Activated T-cell treated with anti-CD3 and anti-CD28 coated beads, Interleukin-2, amount 50 U/mL, for 1 hour (primary cell): Measurements from ENCODE around the gene EFS.

ENCODE experiments used
- DNase-seq: peaks from one replicate; pipeline ENCODE4 v3.0.0-alpha.2; 2020

Gene EFS

DNA sequence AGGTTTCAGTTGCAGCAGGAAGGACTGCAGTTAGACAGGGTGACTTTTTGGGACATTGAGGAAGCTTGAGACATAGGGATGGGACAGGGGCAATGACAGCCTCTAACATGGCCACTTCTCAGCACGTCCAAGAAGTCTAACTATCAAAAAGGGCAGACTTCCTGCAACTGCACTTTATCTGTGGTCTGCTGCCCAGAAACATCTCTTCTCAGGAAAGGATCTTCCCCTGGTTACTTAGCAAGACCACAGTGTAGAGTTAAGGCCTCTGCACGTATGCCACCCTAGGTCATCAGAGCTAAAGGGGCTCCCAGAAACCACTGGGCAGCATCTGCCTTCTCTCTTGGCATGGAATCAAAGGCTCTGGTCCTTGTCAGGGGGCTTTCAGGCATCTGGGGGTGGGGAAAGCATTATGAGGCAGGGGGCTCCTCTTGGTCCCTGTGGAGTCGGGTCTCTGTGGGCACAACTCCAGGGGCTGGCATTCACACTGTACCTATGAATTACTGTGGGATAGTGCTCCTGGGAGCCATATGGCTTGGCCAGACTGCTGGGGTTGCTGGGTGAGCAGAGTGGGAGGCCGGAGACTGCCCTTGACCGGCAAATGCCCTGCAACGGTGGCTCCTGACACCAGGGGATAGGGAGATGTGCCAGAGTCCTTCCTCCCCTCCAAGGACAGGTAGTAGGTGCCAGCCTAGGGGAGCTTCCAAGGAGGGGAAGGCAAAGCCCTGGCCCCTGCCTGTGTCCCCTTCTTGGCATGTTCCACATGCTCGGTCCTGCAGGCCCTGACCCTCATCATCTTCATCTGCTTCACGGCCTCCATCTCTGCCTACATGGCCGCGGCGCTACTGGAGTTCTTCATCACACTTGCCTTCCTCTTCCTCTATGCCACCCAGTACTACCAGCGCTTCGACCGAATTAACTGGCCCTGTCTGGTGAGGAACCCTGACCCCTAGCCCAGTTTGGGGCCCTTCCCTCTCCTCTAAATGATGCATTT, 12.9 kb upstream of the EFS start:
- DNase-seq = no peak

DNA sequence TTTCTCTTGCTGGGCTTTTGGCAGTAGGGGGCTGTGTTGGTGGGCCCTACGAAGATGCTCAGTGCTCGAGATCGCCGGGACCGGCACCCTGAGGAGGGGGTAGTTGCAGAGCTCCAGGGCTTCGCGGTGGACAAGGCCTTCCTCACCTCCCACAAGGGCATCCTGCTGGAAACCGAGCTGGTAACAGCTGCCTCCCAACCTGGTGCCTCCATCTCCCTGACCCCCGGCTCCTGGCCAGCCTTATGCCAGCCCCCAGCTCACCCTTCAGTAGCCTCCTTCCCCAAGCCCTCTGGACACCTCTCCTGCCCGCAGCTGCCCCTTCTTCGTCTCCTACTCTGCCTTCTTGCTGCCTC, 12.2 kb upstream of the EFS start:
- DNase-seq = no peak

DNA sequence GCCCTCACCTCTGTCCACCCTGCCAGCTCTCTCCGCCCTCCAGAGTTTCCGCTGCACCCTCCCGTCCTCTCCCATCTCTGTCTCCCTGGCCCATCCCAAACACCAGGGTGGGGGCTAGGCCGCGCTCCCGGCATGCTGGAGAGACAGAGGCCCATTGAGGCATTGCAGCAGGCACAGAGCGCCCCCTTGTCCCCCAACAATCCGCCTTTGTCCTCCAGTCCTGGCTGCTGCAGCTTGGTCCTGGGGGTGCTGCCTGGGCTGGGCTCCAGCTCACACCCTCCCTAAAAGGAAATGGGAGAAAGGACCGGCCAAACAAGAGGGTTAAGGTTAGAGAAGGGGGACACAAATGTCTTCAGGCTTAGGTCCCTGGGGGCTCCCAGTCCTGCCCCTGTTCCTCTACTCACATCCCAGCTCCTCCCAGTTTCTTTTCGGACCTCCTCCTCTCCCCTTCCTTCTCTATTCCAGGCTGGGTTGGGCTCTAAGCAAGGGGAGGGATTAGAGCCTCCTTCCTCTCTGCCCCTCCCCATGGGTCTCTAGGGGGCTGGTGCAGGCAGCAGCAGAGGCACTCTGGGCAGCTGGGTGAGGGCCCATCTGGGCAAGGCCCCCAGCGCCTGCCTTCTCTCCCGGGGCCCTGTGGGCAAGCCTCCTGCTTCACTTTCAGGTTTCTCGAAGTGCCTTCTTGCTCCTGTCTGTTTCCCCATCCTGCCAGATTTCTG, 11.7 kb upstream of the EFS start, which contains the start of gene CMTM5:
TSS of gene CMTM5 (plus strand) at position 565 of the 716 bp plus-strand sequence. CDS start 206 bp downstream, outside the sequence.
- no peak for DNase-seq

DNA sequence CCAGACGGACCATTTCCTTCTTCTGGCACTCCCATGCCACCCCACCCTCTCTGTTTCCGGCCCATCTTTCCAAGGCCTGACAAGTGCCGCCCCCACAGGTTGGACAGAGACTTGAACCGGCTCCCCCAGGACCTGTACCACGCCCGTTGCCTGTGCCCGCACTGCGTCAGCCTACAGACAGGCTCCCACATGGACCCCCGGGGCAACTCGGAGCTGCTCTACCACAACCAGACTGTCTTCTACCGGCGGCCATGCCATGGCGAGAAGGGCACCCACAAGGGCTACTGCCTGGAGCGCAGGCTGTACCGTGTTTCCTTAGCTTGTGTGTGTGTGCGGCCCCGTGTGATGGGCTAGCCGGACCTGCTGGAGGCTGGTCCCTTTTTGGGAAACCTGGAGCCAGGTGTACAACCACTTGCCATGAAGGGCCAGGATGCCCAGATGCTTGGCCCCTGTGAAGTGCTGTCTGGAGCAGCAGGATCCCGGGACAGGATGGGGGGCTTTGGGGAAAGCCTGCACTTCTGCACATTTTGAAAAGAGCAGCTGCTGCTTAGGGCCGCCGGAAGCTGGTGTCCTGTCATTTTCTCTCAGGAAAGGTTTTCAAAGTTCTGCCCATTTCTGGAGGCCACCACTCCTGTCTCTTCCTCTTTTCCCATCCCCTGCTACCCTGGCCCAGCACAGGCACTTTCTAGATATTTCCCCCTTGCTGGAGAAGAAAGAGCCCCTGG, 10.7 kb upstream of the EFS start:
- DNase-seq = no peak

DNA sequence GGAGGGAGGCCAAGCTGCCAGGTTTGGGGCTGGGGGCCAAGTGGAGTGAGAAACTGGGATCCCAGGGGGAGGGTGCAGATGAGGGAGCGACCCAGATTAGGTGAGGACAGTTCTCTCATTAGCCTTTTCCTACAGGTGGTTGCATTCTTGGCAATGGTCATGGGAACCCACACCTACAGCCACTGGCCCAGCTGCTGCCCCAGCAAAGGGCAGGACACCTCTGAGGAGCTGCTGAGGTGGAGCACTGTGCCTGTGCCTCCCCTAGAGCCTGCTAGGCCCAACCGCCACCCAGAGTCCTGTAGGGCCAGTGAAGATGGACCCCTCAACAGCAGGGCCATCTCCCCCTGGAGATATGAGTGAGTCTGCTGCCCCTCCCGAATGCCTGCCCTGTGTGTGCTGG, 8.1 kb upstream of the EFS start:
- DNase-seq = no peak

DNA sequence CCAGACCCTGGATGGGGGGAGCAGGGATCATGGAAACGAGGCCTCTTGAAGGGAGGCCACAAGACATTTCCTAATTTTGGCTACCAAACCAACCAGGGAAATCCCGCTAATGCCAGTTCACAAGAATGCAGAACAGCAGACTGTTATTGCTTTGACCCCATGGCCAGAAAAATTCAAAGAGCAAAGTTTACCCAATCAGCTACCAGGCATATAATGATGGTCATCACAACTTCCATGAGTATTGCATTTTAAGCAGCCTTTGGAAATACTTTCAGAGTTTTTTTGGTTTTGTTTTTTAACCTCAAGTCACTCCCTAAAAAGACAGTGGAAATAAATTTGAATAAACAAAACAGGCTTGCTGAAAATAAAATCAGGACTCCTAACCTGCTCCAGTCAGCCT, 7.5 kb upstream of the EFS start, which contains the start of gene IL25:
TSS of gene IL25 (plus strand) at position 301 of the 400 bp plus-strand sequence.
- DNase-seq = no peak

DNA sequence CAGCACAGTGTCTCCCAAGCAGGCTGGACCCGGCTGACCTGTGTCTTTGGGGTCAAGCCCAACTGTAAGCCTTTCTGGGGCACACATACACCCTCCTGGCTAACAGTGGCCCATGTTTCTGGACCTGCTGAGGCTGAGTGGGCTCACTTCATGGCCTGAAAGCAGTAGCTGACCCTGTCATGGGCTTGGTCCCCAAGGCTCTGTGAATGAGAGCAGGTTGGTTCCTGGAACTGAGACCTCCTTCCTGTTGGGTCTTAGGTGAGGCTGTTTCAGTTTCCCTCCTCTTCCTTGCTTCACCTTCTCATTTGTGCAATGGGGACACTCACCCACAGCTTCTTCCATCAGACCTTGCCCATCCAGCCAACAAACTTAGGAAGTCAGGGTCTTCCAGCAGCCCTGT, 6.9 kb upstream of the EFS start:
- no peak for DNase-seq

DNA sequence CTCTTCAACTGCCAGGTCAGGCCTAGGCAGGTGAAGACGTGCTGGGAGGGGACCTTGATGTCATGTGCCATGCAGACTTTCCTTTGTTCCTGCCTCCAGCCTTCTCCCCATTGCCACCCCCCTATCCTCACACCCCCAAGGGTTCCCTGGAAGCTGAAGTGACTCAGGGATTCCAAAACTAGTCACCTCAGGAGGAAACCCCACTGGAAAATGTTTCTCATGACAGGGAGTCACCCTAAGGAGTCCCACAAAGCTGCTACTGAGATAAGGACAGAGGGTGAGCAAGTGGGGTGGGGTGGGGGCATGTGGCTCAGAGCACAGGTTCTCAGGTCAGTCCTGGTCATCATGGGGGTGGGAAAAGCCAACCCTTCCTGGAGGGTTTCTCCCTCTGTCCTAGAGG, 5.2 kb upstream of the EFS start:
- DNase-seq = no peak

DNA sequence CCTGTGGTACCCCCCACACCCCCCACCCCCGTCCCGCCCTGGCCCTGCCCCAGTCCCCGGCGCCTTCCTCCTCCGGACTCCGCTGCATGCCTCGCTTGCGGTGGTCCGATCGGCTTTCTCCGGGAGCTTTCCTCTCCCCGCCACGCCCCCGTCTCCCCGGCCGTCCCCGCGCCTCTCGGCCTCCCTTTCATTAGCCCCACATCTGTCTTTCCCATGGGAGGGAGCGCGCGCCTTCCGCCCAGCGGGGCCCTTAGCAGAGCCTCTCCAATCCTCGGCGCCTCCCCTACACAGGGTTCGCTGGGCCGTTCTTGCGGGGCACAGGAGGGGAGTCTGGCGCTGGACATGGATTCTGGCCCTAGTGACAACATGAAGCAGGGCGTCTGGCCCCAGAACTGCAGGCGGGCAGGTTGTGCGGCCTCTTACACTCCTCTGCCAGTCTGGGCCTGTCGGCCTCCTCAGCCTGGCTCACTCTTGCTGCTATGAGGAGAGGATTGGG, 1.5 kb upstream of the EFS start:
- DNase-seq = no peak

DNA sequence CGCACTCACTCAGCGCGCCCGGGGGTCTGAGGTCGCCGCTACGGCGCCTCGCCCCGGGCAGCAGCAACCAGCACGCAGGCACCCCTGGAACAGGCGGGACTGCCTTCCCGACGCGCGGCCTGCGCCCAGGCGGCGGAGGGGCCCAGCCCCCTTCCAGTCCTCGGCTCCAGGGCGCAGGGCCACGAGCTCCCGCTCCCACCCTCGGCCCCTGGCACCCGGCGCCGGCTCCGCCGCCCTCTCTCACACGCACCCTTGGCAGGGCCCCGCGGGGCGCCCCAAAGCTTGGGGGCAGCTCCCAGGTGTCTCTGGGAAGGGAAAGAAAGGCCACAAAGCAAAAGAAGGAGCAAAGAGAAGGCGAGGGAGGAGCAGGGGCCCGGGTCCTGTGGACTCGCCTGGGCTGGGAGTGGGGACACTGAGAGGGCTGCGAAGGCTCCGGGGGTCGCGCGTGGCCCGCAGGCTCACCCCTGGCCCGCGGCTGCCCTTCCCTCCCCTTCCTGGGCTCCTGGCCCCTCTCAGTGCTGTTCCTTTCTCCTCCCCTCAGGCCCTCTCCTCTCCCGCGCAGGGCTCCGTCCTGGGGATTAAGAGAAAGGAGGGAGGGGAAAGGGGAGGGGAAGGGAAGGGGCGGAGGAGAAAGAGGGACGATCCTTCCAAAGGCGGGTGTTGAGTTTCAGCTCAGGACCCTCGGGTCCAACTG, 907 bp upstream of the EFS start:
- no peak for DNase-seq

DNA sequence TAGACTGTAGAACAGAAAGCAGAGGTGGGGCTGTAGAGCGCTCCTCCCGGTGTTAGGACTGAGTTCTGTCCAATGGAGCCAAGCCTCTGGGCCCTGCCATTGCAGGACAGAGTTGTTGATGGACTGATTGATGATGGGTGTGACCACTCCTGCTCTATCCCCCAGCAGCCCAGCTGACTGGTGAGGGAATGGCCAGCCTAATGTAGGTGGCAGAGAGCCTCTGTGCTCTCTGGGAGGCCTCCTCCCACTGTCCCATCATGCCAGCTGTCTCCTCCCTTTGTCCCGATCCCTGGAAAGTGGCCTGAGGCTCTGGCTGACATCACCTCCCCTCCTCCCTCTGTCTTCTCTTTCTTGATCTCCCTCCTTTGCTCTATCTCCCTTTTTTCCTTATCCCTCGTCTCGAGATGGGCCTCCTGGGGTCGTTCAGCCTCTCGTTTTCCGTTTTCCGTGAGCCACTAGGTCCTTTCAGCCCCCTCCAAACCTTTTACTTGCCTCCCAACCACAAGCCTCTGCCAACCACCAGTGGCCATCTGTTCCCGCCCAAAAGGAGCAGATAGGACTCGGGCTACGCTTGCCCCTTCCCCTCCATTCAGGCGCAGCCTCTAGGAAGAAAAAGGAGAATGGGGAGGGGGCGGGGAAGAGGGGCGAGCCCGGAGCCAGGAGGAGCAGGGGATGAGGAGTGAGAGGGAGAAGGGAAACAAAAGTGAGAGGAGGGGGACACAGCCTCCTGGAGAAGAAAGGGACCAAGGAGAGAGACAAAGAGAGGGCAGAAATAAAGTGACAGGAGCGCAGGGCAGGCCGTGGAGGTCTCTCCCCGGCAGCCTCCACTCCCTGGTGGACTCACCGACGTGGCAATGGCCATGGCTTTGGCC, 572 bp downstream of the EFS start:
- no peak for DNase-seq

DNA sequence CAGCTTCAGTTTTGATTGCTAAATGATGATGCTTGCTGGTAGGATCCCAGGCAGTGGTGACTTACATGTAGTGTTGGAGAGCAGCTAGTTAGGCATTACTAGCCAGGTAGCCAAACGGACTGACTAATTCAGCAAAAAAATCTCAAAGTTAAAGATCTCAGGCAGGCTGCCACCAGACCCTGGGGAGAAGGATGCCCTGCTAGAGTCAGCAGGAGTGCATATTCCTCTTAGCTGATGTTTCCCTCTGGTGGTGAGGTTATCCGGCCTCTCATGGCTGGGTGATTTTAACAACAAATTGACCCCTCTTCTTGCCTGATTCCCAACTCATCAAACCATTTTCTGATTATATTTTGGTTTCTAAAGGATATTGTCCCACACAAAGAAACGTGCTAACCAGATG, 2.8 kb downstream of the EFS start:
- no peak for DNase-seq

DNA sequence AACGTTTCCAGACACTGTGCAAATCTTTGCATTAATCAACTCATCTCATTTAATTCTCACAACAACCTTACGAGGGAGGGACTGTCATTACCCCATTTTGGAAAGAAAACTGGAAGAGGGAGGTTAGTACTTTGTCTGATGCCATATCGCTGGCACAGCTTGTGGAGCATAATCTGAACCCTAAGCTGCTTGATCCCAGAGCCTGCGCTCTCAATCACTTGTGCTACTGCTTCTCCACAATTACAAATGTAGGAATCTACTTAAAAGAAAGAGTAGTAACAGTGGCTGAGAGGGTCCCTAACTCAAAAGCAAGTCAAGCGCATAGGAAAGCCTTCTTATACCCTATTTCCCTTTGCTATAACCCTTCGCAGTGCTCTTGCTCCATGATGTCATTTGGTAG, 3.2 kb downstream of the EFS start:
- DNase-seq = no peak

DNA sequence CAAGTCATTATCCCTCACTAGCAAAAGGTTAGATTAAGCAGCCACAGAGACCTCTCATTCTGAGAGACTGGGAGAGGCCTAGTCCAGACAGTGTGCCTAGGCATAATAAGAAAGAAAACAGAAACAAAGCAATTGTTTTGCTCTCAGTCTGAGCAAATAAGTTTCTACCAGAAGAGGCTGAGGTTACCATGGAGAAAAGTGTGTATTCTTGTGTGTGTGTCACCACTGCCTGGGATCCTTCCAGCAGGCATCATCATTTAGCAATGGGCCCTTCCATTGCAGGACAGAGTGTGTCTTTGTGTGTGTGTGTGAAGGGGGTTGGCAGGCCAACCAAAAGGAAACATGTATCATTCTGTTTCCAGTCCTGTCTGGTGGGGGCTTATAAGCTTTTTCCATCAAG, 3.7 kb downstream of the EFS start:
- no peak for DNase-seq

DNA sequence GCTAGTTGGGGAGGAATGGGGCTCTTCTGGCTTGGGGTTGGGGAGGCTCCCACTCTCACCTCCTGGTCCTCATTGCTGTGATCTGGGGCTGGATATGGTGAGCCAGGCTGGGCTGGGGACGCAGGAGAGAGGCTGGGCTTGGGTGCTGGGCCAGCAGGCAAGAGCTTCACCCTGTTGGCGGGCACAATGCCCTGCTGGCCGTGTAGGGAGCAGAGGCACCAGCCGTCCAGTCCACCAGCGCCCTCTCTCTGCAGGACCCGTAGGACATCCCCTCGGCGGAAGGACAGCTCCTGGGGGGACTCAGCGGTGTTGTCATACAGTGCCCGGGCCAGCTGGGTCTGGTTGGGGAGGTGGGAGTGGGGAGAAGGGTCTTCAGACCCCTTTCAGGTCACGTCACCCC, 4.5 kb downstream of the EFS start:
- DNase-seq = no peak

DNA sequence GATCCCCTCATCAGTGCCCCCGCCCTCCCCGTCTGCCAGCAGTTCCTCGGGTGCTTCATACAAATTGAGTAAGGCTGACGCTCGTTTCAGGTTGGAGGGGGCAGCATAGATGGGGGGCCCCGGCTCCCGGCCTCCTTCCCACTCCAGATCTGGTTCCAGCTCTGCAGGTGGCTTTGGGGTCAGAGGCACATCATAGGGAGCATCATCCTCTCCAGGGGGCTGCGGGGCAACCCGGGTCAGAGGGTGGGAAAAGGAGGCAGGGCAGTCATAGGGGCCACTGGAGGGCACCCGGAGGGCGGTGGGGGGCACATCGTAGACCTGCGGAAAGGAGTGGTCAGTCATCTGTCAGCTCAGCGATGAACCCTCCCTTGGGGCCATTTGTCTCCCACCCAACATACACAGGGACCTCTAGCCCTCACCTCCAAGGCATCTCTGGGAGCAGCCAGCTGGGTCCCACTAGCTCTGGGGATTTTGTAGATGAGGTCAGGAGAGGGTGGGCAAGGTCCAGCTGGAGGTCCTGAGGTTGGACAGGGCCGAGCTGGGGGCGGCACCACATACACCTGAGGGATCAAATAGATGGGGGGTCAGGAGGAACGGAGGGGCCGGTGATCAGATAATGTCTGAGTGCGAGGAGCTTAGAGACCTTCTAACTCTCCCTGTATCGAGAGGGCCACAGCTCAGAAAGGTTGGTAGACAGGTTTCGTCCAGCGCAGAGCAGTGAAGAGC, 5.1 kb downstream of the EFS start:
- no peak for DNase-seq

DNA sequence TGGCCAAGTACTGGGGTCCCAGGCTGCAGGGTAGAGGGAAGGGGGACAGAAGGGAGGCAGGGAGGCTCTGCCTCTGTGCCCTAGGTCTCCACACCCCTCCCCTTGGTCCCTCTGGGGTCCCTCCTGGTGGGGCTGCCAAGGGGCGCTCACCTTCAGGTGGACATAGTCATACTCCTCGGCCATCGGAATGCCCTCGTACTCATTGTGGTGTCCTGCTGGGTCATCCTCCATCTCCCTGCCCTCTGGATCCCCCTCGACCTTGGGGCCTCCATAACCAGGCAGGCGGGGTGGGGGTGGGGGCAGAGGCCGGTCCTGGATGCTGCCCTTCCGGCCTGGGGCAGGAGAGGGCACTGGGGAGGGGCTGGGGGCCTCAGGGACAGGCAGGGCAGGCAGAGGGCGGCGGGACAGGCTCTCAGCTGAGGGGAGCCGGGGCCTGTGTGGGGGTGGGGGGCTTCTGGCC, 5.8 kb downstream of the EFS start:
- no peak for DNase-seq

DNA sequence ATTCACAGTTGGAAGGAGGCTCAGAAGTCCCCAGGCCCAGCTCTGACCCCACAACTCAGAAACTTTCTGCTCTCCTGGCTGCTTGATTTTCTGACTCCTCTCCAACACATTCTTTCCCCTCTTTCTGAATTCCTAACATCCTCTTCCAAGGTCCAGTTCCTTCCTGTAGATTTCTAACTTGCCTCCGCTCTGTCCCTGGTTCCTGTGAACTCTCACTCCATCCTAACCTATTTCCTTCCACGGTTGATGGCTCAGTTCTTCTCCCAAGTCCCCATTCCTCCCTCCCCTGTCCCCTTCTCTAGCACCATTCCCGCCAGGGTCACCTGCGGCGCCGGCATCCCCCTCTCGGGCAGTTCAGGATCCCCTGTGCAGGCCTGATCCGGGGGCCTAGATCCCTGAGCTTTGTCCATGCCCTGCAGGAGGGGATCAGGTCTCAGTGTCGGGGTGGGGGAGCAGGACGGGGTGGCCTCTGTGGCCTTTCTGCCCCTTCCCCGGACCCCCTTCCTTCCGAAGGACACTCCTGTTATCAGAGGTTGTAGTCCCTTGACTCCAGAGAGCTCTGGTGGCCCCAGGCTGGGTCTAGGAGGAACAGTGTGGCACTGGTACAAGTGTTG, 6.3 kb downstream of the EFS start:
- no peak for DNase-seq

DNA sequence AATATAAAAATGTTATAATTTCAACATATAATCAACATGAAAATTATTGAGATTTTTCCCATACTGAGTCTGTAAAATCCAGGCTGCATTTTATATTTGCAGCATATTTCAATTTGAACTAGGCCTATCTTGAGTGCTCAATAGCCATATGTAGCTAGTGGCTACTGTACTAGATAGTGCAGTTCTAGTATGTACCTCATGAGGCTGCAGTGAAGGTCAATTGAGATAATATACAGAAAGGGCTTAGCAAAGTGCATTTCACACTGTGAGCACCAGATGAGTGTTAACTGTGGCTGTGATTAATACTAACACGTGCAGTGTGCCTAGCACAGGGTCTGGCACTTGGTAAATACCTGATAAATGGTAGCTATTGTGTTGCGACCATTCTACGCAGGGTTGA, 6.9 kb downstream of the EFS start:
- DNase-seq = no peak

DNA sequence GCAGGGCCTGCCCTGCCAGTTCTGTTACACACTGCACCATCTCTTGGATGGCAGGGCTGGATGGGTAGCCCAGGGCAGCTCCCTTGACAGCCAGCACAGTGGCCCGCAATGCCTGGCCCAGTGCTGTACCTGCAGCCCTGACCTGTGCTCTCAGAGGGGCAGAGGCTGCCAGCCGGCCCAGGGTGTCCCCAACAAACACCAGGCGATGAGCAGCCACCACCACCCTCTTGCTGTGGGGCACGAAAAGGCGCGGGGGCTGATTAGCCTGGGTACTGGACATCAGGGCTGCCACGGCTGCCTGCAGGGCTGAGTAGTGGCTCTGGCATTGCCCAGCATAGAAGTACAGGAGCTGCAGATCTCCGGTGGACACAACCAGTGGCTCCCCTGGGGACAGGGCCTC, 7.7 kb downstream of the EFS start:
- DNase-seq = no peak
